Keratinocyte (primary cell): ENCODE measurements around the gene FAM210B. TPM values are rescaled to one million over a fixed set of nuclear protein-coding genes. Genes with fewer than 3 reads are reported as not detected.

Source experiments
- DNase-seq: peaks from one replicate; pipeline ENCODE4 v3.0.0-alpha.2; 2011; ENCODE audit warnings: low read depth, missing footprints, low spot score
- FAIRE-seq: peaks from 2 replicates; lab custom pipeline; 2011; peaks lifted over from hg19 to GRCh38; lab: Jason Lieb, UNC
- H2AFZ ChIP-seq: 2 replicates; pipeline ENCODE4 v1.6.0; 2012; ENCODE audit warnings: low read length, control low read depth, inconsistent platforms; ENCODE audit not compliant: control insufficient read depth
- H3K27ac ChIP-seq: 2 replicates; pipeline ENCODE4 v1.5.1; 2011; ENCODE audit warnings: low read length; ENCODE audit not compliant: control insufficient read depth, insufficient read depth
- H3K27me3 ChIP-seq: 3 replicates; pipeline ENCODE4 v1.6.0; 2011; ENCODE audit warnings: low read length; ENCODE audit not compliant: control insufficient read depth, insufficient read depth; ENCODE audit errors: extremely low read depth
- H3K36me3 ChIP-seq, 2 experiments: 2 replicates in 1 of 2; 3 replicates in 1 of 2; pipeline ENCODE4 v1.5.1; 2011; ENCODE audit warnings: low read length in 2 of 2, mild to moderate bottlenecking in 1 of 2; ENCODE audit not compliant: control insufficient read depth in 2 of 2, insufficient read depth in 2 of 2; ENCODE audit errors: extremely low read depth in 1 of 2
- H3K4me1 ChIP-seq: 3 replicates; pipeline ENCODE4 v1.5.1; 2011; ENCODE audit warnings: low read length; ENCODE audit not compliant: control insufficient read depth, insufficient read depth; ENCODE audit errors: extremely low read depth
- H3K4me2 ChIP-seq: 3 replicates; pipeline ENCODE4 v1.6.0; 2011; ENCODE audit warnings: low read depth, low read length; ENCODE audit not compliant: control insufficient read depth, insufficient read depth; ENCODE audit errors: extremely low read depth
- H3K4me3 ChIP-seq, 3 experiments: fragments of 200-600 bp in 1 of 3; sonication (generic) in 1 of 3; 2 replicates in 2 of 3; 3 replicates in 1 of 3; pipeline ENCODE4 v1.5.1; 2011 to 2016; ENCODE audit warnings: low read length in 3 of 3, mild to moderate bottlenecking in 3 of 3, control low read depth in 2 of 3, inconsistent platforms in 1 of 3, low read depth in 1 of 3, mixed read lengths in 1 of 3, mixed run types in 1 of 3, moderate library complexity in 1 of 3; ENCODE audit not compliant: control insufficient read depth in 2 of 3, insufficient read depth in 2 of 3; ENCODE audit errors: extremely low read depth in 1 of 3
- H3K79me2 ChIP-seq: 2 replicates; pipeline ENCODE4 v1.6.0; 2012; ENCODE audit warnings: low read length; ENCODE audit not compliant: control insufficient read depth, insufficient read depth
- H3K9ac ChIP-seq: 3 replicates; pipeline ENCODE4 v1.6.0; 2011; ENCODE audit warnings: low read length; ENCODE audit not compliant: control insufficient read depth, insufficient read depth; ENCODE audit errors: extremely low read depth
- H3K9me1 ChIP-seq: 3 replicates; pipeline ENCODE4 v1.6.0; 2011; ENCODE audit warnings: low read length; ENCODE audit not compliant: control insufficient read depth, insufficient read depth; ENCODE audit errors: extremely low read depth
- H3K9me3 ChIP-seq: 2 replicates; pipeline ENCODE4 v1.5.1; 2012; ENCODE audit warnings: low read depth, low read length; ENCODE audit not compliant: control insufficient read depth
- H4K20me1 ChIP-seq: 3 replicates; pipeline ENCODE4 v1.6.0; 2011; ENCODE audit warnings: low read length; ENCODE audit not compliant: control insufficient read depth, insufficient read depth; ENCODE audit errors: extremely low read depth
- EZH2 ChIP-seq: IDR thresholded peaks from one replicate; pipeline ENCODE4 v1.6.1; 2012; ENCODE audit warnings: inconsistent platforms, mild to moderate bottlenecking, low read length, moderate library complexity
- dilution Hi-C: fragments of 300-500 bp; cut with MboI; formaldehyde crosslinking; loops from one replicate; pipeline ENCODE4 v1.7.0; 2020; ENCODE audit warnings: low sequenced_read_pairs; ENCODE audit not compliant: extremely low pct_ligation_motif_present
- polyA plus RNA-seq, 5 experiments: library from polyadenylated mRNA; depleted of rRNA in 3 of 5; stranded (reverse) in 3 of 5; stranded (forward) in 1 of 5; unstranded in 1 of 5; fragments of >200 nt; gene quantifications; 1 replicate in 1 of 5; 2 replicates in 3 of 5; 3 replicates in 1 of 5; pipeline versions ENCODE4 v1.2.1 to v1.2.3, GENCODE V29; 2011 to 2012; ENCODE audit warnings: missing spikeins in 2 of 5, low read depth in 1 of 5, low replicate concordance in 1 of 5
- TF ChIP-seq, protein P1 (sequence below), 3 experiments: IDR thresholded peaks in 1 of 3; conservative IDR thresholded peaks in 1 of 3; optimal IDR thresholded peaks in 1 of 3; 2 replicates in 2 of 3; 3 replicates in 1 of 3; pipeline versions ENCODE3 to v1.5.1; 2011; ENCODE audit warnings: low read length in 3 of 3, mild to moderate bottlenecking in 3 of 3, moderate library complexity in 2 of 3, control low read depth in 1 of 3, inconsistent platforms in 1 of 3; ENCODE audit not compliant: insufficient read depth in 2 of 3; ENCODE audit errors: extremely low read depth in 1 of 3

Gene FAM210B
- polyA plus RNA-seq, 1 donor (not counting 4 experiments of a cell fraction or from before 2014, with no cell fraction given), result 34.5 TPM

DNA sequence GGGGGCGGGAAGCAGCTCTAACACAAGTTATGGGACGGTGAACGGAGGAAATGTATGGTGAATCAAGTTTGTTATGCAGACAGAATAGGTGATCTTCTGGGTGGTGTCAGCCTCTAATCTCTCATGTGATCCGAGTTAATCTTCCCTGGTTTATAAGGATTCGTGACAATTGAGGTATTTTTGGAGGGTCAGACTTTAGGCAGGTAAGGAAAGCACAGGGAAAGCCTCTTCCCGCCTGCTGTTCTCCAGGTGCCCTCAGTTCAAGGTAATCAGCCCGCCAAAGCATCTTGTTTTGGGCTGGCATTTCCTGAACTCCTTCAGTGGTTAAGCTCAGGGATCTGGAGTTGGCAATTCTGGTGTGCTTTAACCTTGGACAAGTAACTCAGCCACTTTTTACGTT is 34.9 kb downstream of the FAM210B start:
- TF ChIP-seq EZH2, result no peak
- TF ChIP-seq, protein P1, sequence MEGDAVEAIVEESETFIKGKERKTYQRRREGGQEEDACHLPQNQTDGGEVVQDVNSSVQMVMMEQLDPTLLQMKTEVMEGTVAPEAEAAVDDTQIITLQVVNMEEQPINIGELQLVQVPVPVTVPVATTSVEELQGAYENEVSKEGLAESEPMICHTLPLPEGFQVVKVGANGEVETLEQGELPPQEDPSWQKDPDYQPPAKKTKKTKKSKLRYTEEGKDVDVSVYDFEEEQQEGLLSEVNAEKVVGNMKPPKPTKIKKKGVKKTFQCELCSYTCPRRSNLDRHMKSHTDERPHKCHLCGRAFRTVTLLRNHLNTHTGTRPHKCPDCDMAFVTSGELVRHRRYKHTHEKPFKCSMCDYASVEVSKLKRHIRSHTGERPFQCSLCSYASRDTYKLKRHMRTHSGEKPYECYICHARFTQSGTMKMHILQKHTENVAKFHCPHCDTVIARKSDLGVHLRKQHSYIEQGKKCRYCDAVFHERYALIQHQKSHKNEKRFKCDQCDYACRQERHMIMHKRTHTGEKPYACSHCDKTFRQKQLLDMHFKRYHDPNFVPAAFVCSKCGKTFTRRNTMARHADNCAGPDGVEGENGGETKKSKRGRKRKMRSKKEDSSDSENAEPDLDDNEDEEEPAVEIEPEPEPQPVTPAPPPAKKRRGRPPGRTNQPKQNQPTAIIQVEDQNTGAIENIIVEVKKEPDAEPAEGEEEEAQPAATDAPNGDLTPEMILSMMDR (optimal IDR thresholded peaks at IDR 0.05 in 1 of 3, IDR thresholded peaks at IDR 0.05 in 1 of 3, conservative IDR thresholded peaks at IDR 0.05 in 1 of 3; ENCODE audit: extremely low read depth in 1 of 3, insufficient read depth in 2 of 3, low read length in 3 of 3), result no peak
- Histone ChIP-seq H3K36me3 (peaks cover 13 to 22% of the 10 kb centered on the region in 2 experiments), H3K27me3 (no peaks in the 10 kb centered on the region), H3K9me3 (no peaks in the 10 kb centered on the region), H3K27ac (no peak overlapping the region), H2AFZ (no peak overlapping the region), H3K4me3 (peak overlapping the region; percentile 70 to 92 (median 90)), H3K4me1 (peaks cover 13% of the 10 kb centered on the region), H3K9ac (peak overlapping the region; percentile 91), H4K20me1 (no peaks in the 10 kb centered on the region), H3K79me2 (peaks cover 65% of the 10 kb centered on the region), H3K4me2 (peak overlapping the region; percentile 75), H3K9me1 (no peaks in the 10 kb centered on the region)
- DNase-seq (no peak), FAIRE-seq (no peak)
- dilution Hi-C loops, result no loop called here

- H2AFZ ChIP-seq, result no peak overlapping the region
- no peaks in the 10 kb centered on the region for H3K27me3 ChIP-seq
- FAIRE-seq, result no peak
- no peak overlapping the region for H3K27ac ChIP-seq
- no peak overlapping the region for H3K4me2 ChIP-seq
- peaks cover 13% of the 10 kb centered on the region for H3K4me1 ChIP-seq
- H3K9me1 ChIP-seq, result no peaks in the 10 kb centered on the region
- peaks cover 50% of the 10 kb centered on the region for H3K79me2 ChIP-seq
- no peak overlapping the region for H3K4me3 ChIP-seq
- H3K9ac ChIP-seq, result no peak overlapping the region
- dilution Hi-C loops, result no loop called here
- no peak for DNase-seq
- peaks cover 17 to 27% of the 10 kb centered on the region in 2 experiments for H3K36me3 ChIP-seq
- no peaks in the 10 kb centered on the region for H4K20me1 ChIP-seq
- no peaks in the 10 kb centered on the region for H3K9me3 ChIP-seq
- no peak for TF ChIP-seq EZH2
- TF ChIP-seq, protein P1 (optimal IDR thresholded peaks at IDR 0.05 in 1 of 3, IDR thresholded peaks at IDR 0.05 in 1 of 3, conservative IDR thresholded peaks at IDR 0.05 in 1 of 3; ENCODE audit: extremely low read depth in 1 of 3, insufficient read depth in 2 of 3, low read length in 3 of 3), result no peak
These were observed 36.4 kb downstream of the FAM210B start for GRCh38 chr20:56395166-56395565.
